Measurements from ENCODE around the gene ORAI2. TPM values are rescaled to one million over a fixed set of nuclear protein-coding genes. Genes with fewer than 3 reads are reported as not detected.

The ORAI2 gene
- total and polyA plus RNA-seq, 10 of the 15 experiments (the other 5 are each of a cell fraction or from before 2014, with no cell fraction given): 5.8 to 111 (median 46.9) TPM

DNA sequence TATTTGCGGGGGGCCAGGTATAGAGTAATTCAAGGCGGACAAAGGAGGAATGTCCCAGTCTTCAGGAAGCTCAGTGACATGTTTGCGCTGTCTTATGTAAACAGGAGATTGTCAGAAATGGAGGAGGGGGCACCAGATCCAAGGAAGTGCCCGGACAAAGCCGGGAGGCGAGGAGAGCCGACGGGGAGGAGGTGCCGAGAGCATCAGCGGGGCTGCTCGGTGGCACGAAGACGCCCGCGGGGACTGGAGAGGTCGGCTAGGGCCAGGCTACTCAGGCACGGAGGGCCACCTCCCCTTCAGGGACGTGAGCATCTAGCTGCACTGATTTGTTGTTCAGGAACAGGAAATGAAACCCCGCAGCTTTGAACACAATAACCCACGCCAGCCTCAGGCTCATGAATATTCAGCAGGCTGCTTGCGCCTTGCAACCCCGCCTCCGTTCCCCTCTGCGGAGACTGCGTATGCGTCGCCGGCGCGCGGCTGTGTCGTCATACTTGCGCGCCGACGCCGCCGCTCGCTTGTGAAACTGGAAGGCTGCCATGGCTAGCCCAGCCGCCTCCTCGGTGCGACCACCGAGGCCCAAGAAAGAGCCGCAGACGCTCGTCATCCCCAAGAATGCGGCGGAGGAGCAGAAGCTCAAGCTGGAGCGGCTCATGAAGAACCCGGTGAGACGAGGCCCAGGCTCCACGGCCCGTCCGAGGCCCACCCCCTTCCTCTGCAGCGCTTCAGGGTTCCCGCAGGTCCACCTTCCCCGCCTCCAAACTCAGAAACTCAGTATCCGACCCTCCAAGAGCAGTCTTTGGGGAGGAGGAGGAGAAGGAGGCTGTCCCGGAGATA is 37.3 kb upstream of the ORAI2 start, which contains the start of gene PRKRIP1 (continued):
- TF ChIP-seq, protein P1, sequence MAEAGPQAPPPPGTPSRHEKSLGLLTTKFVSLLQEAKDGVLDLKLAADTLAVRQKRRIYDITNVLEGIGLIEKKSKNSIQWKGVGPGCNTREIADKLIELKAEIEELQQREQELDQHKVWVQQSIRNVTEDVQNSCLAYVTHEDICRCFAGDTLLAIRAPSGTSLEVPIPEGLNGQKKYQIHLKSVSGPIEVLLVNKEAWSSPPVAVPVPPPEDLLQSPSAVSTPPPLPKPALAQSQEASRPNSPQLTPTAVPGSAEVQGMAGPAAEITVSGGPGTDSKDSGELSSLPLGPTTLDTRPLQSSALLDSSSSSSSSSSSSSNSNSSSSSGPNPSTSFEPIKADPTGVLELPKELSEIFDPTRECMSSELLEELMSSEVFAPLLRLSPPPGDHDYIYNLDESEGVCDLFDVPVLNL (IDR thresholded peaks at IDR 0.05; ENCODE audit: low read depth, low read length): 0 out of 2 replicates have a peak, but pooled peaks have one; percentile 10
- no peak for TF ChIP-seq SMAD1 (IDR thresholded peaks at IDR 0.05; ENCODE audit: low read depth, partially characterized antibody)
- TF ChIP-seq POLR2AphosphoS2 (IDR thresholded peaks at IDR 0.05; ENCODE audit: low read depth, low read length): peak; percentile 99
- 0 out of 2 replicates have a peak, but pooled peaks have one; percentile 8 for TF ChIP-seq RFX5 (IDR thresholded peaks at IDR 0.05; ENCODE audit: low read depth, low read length)
- TF ChIP-seq, protein P2, sequence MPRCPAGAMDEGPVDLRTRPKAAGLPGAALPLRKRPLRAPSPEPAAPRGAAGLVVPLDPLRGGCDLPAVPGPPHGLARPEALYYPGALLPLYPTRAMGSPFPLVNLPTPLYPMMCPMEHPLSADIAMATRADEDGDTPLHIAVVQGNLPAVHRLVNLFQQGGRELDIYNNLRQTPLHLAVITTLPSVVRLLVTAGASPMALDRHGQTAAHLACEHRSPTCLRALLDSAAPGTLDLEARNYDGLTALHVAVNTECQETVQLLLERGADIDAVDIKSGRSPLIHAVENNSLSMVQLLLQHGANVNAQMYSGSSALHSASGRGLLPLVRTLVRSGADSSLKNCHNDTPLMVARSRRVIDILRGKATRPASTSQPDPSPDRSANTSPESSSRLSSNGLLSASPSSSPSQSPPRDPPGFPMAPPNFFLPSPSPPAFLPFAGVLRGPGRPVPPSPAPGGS (IDR thresholded peaks at IDR 0.05; ENCODE audit: borderline replicate concordance, insufficient read depth, low read depth, low read length, poor library complexity, severe bottlenecking): peak; percentile 96
- TF ChIP-seq POLR2A (IDR thresholded peaks at IDR 0.05; ENCODE audit: low read depth, low read length): peak; percentile 86
- TF ChIP-seq, protein P3, sequence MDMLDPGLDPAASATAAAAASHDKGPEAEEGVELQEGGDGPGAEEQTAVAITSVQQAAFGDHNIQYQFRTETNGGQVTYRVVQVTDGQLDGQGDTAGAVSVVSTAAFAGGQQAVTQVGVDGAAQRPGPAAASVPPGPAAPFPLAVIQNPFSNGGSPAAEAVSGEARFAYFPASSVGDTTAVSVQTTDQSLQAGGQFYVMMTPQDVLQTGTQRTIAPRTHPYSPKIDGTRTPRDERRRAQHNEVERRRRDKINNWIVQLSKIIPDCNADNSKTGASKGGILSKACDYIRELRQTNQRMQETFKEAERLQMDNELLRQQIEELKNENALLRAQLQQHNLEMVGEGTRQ (IDR thresholded peaks at IDR 0.05; ENCODE audit: borderline replicate concordance, low read depth, low read length): no peak; the same call in 1 of the 2 replicates
- peak; percentile 63 to 73 for TF ChIP-seq BHLHE40 (IDR thresholded peaks at IDR 0.05; ENCODE audit: borderline replicate concordance in 1 of 2, low read depth in 2 of 2, low read length in 1 of 2)
- TF ChIP-seq RUNX3 (IDR thresholded peaks at IDR 0.05; ENCODE audit: low read length): peak; percentile 76
- TF ChIP-seq IRF4 (IDR thresholded peaks at IDR 0.05; ENCODE audit: low read depth, low read length): peak; percentile 86
- peak; percentile 60 to 91 for TF ChIP-seq SRF (IDR thresholded peaks at IDR 0.05; ENCODE audit: low read depth in 2 of 2, low read length in 2 of 2)
- TF ChIP-seq FOXM1 (IDR thresholded peaks at IDR 0.05; ENCODE audit: low read depth, low read length): peak; percentile 64; the same call in 1 of the 2 replicates
- TF ChIP-seq LARP7 (IDR thresholded peaks at IDR 0.05): no peak; the same call in 1 of the 2 replicates
- TF ChIP-seq NR2F1 (conservative IDR thresholded peaks at IDR 0.05): peak; percentile 73
- peak; percentile 89 for TF ChIP-seq MXI1 (IDR thresholded peaks at IDR 0.05; ENCODE audit: low read depth, low read length)
- TF ChIP-seq, protein P4, sequence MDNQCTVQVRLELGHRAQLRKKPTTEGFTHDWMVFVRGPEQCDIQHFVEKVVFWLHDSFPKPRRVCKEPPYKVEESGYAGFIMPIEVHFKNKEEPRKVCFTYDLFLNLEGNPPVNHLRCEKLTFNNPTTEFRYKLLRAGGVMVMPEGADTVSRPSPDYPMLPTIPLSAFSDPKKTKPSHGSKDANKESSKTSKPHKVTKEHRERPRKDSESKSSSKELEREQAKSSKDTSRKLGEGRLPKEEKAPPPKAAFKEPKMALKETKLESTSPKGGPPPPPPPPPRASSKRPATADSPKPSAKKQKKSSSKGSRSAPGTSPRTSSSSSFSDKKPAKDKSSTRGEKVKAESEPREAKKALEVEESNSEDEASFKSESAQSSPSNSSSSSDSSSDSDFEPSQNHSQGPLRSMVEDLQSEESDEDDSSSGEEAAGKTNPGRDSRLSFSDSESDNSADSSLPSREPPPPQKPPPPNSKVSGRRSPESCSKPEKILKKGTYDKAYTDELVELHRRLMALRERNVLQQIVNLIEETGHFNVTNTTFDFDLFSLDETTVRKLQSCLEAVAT (IDR thresholded peaks at IDR 0.05): 0 out of 2 replicates have a peak, but pooled peaks have one; percentile 25
- TF ChIP-seq, protein P5, sequence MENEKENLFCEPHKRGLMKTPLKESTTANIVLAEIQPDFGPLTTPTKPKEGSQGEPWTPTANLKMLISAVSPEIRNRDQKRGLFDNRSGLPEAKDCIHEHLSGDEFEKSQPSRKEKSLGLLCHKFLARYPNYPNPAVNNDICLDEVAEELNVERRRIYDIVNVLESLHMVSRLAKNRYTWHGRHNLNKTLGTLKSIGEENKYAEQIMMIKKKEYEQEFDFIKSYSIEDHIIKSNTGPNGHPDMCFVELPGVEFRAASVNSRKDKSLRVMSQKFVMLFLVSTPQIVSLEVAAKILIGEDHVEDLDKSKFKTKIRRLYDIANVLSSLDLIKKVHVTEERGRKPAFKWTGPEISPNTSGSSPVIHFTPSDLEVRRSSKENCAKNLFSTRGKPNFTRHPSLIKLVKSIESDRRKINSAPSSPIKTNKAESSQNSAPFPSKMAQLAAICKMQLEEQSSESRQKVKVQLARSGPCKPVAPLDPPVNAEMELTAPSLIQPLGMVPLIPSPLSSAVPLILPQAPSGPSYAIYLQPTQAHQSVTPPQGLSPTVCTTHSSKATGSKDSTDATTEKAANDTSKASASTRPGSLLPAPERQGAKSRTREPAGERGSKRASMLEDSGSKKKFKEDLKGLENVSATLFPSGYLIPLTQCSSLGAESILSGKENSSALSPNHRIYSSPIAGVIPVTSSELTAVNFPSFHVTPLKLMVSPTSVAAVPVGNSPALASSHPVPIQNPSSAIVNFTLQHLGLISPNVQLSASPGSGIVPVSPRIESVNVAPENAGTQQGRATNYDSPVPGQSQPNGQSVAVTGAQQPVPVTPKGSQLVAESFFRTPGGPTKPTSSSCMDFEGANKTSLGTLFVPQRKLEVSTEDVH (IDR thresholded peaks at IDR 0.05; ENCODE audit: low read depth, partially characterized antibody): peak; percentile 75
- TF ChIP-seq BACH1 (IDR thresholded peaks at IDR 0.05; ENCODE audit: borderline replicate concordance): peak; percentile 74
- TF ChIP-seq MYC (IDR thresholded peaks at IDR 0.05; ENCODE audit: insufficient read depth, insufficient read length, insufficient replicate concordance, low read length, severe bottlenecking): no peak
- TF ChIP-seq EP300 (IDR thresholded peaks at IDR 0.05; ENCODE audit: borderline replicate concordance in 1 of 2, control insufficient read depth in 1 of 2, low read depth in 2 of 2, low read length in 2 of 2): peak; percentile 17 to 62; a peak in 1 of 4 replicates

Measured in GM12878 (cell line).